ENCODE measurements around the gene USP24. TPM values are rescaled to one million over a fixed set of nuclear protein-coding genes. Genes with fewer than 3 reads are reported as not detected.
"Not testable (repeated sequence)": the region's sequence is repeated elsewhere in the genome, so short reads cannot be mapped to it uniquely, and the experiment has no call there.

The USP24 gene
- total RNA-seq, 1 experiment from 2014 or later: 54.6 TPM

- peaks cover 14% of the 10 kb centered on the region for H3K4me1 ChIP-seq (ENCODE audit: insufficient read depth, low read length, poor library complexity, severe bottlenecking)
- CTCF ChIA-PET: no interaction called here
These were observed 20.3 kb downstream of the USP24 start for GRCh38 chr1:55194851-55195250.

GRCh38 chr1:55192093-55192492 lies 23.1 kb downstream of the USP24 start:
- Histone ChIP-seq H3K4me3 (ENCODE audit: low read depth, low read length, poor library complexity, severe bottlenecking) (no peak overlapping the region), H3K27ac (ENCODE audit: low read depth, low read length, poor library complexity, severe bottlenecking) (no peak overlapping the region), H3K36me3 (ENCODE audit: insufficient read depth, low read length, poor library complexity, severe bottlenecking) (no peaks in the 10 kb centered on the region), H3K4me1 (ENCODE audit: insufficient read depth, low read length, poor library complexity, severe bottlenecking) (peaks cover 12% of the 10 kb centered on the region), H3K27me3 (replicated peaks; ENCODE audit: insufficient read depth, low read depth, low read length, poor library complexity) (no peaks in the 10 kb centered on the region), H3K9me3 (ENCODE audit: low read depth, low read length, poor library complexity, severe bottlenecking) (no peaks in the 10 kb centered on the region)
- TF ChIP-seq CTCF (conservative IDR thresholded peaks at IDR 0.05; ENCODE audit: low read depth, low read length): no peak
- TF ChIP-seq EZH2 (IDR thresholded peaks at IDR 0.05; ENCODE audit: borderline replicate concordance, low read depth, low read length, poor library complexity, severe bottlenecking): no peak
- BruUV-seq (replicated peaks): no TSS peak
- POLR2A ChIA-PET (ENCODE audit: low non-redundant PET): no interaction called here
- no peak for DNase-seq (ENCODE audit: low spot score)
- intact Hi-C loops (cut with micrococcal nuclease; ENCODE audit: unreplicated experiment): no loop called here
- CTCF ChIA-PET: no interaction called here

More at GRCh38 chr1:55194851-55195250, 20.3 kb downstream of the USP24 start:
- no TSS peak for BruUV-seq (replicated peaks)
- no peak for DNase-seq (ENCODE audit: low spot score)
- no peaks in the 10 kb centered on the region for H3K9me3 ChIP-seq (ENCODE audit: low read depth, low read length, poor library complexity, severe bottlenecking)
- no peak overlapping the region for H3K4me3 ChIP-seq (ENCODE audit: low read depth, low read length, poor library complexity, severe bottlenecking)
- no peaks in the 10 kb centered on the region for H3K36me3 ChIP-seq (ENCODE audit: insufficient read depth, low read length, poor library complexity, severe bottlenecking)
- POLR2A ChIA-PET (ENCODE audit: low non-redundant PET): interaction anchor here (0.7 kb wide), 1 partner anchor 23 kb away, joined by 3 read pairs; no protein-coding TSS in a partner anchor
- H3K27me3 ChIP-seq (replicated peaks; ENCODE audit: insufficient read depth, low read depth, low read length, poor library complexity): no peaks in the 10 kb centered on the region
- no peak overlapping the region for H3K27ac ChIP-seq (ENCODE audit: low read depth, low read length, poor library complexity, severe bottlenecking)
- intact Hi-C loops (cut with micrococcal nuclease; ENCODE audit: unreplicated experiment): no loop called here
- TF ChIP-seq CTCF (conservative IDR thresholded peaks at IDR 0.05; ENCODE audit: low read depth, low read length) (no peak), EZH2 (IDR thresholded peaks at IDR 0.05; ENCODE audit: borderline replicate concordance, low read depth, low read length, poor library complexity, severe bottlenecking) (no peak)

GRCh38 chr1:55191219-55191952 lies 23.8 kb downstream of the USP24 start:
- CTCF ChIA-PET: interaction anchor here (0.7 kb wide), 1 partner anchor 69 kb away, joined by 3 read pairs; no protein-coding TSS in a partner anchor

GRCh38 chr1:55190109-55190508 lies 25.1 kb downstream of the USP24 start:
- intact Hi-C loops (cut with micrococcal nuclease; ENCODE audit: unreplicated experiment): no loop called here
- no peak for DNase-seq (ENCODE audit: low spot score)
- Histone ChIP-seq H3K36me3 (ENCODE audit: insufficient read depth, low read length, poor library complexity, severe bottlenecking) (no peaks in the 10 kb centered on the region), H3K4me1 (ENCODE audit: insufficient read depth, low read length, poor library complexity, severe bottlenecking) (no peaks in the 10 kb centered on the region), H3K27ac (ENCODE audit: low read depth, low read length, poor library complexity, severe bottlenecking) (no peak overlapping the region), H3K4me3 (ENCODE audit: low read depth, low read length, poor library complexity, severe bottlenecking) (no peak overlapping the region), H3K9me3 (ENCODE audit: low read depth, low read length, poor library complexity, severe bottlenecking) (peaks cover under 1% of the 10 kb centered on the region), H3K27me3 (replicated peaks; ENCODE audit: insufficient read depth, low read depth, low read length, poor library complexity) (no peaks in the 10 kb centered on the region)
- POLR2A ChIA-PET (ENCODE audit: low non-redundant PET): no interaction called here
- CTCF ChIA-PET: no interaction called here
- no TSS peak for BruUV-seq (replicated peaks)
- no peak for TF ChIP-seq EZH2 (IDR thresholded peaks at IDR 0.05; ENCODE audit: borderline replicate concordance, low read depth, low read length, poor library complexity, severe bottlenecking)
- TF ChIP-seq CTCF (conservative IDR thresholded peaks at IDR 0.05; ENCODE audit: low read depth, low read length): no peak

More at GRCh38 chr1:55191219-55191952, 23.8 kb downstream of the USP24 start:
- intact Hi-C loops (cut with micrococcal nuclease; ENCODE audit: unreplicated experiment); H3K36me3 ChIP-seq (ENCODE audit: insufficient read depth, low read length, poor library complexity, severe bottlenecking); H3K9me3 ChIP-seq (ENCODE audit: low read depth, low read length, poor library complexity, severe bottlenecking); H3K27ac ChIP-seq (ENCODE audit: low read depth, low read length, poor library complexity, severe bottlenecking); DNase-seq (ENCODE audit: low spot score); POLR2A ChIA-PET (ENCODE audit: low non-redundant PET); H3K27me3 ChIP-seq (replicated peaks; ENCODE audit: insufficient read depth, low read depth, low read length, poor library complexity); BruUV-seq (replicated peaks); H3K4me3 ChIP-seq (ENCODE audit: low read depth, low read length, poor library complexity, severe bottlenecking); H3K4me1 ChIP-seq (ENCODE audit: insufficient read depth, low read length, poor library complexity, severe bottlenecking): not testable (repeated sequence)
